ENCODE data around the gene PLCL2. TPM values are rescaled to one million over a fixed set of nuclear protein-coding genes. Genes with fewer than 3 reads are reported as not detected.

The PLCL2 gene
- polyA plus RNA-seq, 1 experiment, result 0.94 TPM

GRCh38 chr3:16842272-16843270 lies 42.2 kb upstream of the PLCL2 start:
- TF ChIP-seq CTCF (IDR thresholded peaks at IDR 0.05; ENCODE audit: low read depth, low read length), result no peak
- CTCF ChIA-PET, result no interaction called here
- POLR2A ChIA-PET, result no interaction called here
- no peak overlapping the region for H3K27ac ChIP-seq (ENCODE audit: low read depth, low read length)
- no peak for DNase-seq (ENCODE audit: low read depth, low spot score)
- no peaks in the 10 kb centered on the region for H3K27me3 ChIP-seq (ENCODE audit: control insufficient read depth, insufficient read depth, low read length)
- H3K9me3 ChIP-seq (ENCODE audit: control insufficient read depth, insufficient read depth, low read length), result no peaks in the 10 kb centered on the region
- H3K4me3 ChIP-seq (ENCODE audit: low read depth, low read length), result no peak overlapping the region

DNA sequence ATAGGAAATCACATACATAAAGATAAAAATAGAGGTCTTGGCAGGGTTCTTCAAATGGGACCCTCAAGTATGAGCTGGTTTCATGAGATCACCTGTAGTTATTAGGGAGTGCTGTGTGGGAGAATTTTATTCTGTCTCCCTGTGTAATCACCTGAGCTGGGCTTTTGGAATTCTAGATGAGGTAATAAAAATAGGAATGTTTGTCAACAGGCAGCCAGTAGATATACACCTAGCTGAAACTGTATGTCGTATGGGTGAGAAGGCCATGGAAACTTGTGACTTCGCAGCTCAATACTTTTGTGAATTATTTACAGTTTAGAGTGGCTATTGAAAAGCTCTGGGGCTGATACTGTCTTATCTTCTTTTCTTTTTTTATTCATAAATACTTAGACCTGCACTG lies 40.5 kb upstream of the PLCL2 start:
- CTCF ChIA-PET, result no interaction called here
- POLR2A ChIA-PET, result no interaction called here
- Histone ChIP-seq H3K27me3 (ENCODE audit: control insufficient read depth, insufficient read depth, low read length) (no peaks in the 10 kb centered on the region), H3K27ac (ENCODE audit: low read depth, low read length) (no peak overlapping the region), H3K9me3 (ENCODE audit: control insufficient read depth, insufficient read depth, low read length) (no peaks in the 10 kb centered on the region), H3K4me3 (ENCODE audit: low read depth, low read length) (no peak overlapping the region)
- no peak for DNase-seq (ENCODE audit: low read depth, low spot score)
- TF ChIP-seq CTCF (IDR thresholded peaks at IDR 0.05; ENCODE audit: low read depth, low read length), result no peak

GRCh38 chr3:16844791-16845190 lies 40.0 kb upstream of the PLCL2 start:
- Histone ChIP-seq H3K4me3 (ENCODE audit: low read depth, low read length) (no peak overlapping the region), H3K27ac (ENCODE audit: low read depth, low read length) (no peak overlapping the region), H3K27me3 (ENCODE audit: control insufficient read depth, insufficient read depth, low read length) (no peaks in the 10 kb centered on the region), H3K9me3 (ENCODE audit: control insufficient read depth, insufficient read depth, low read length) (no peaks in the 10 kb centered on the region)
- ChIA-PET POLR2A (no interaction called here), CTCF (no interaction called here)
- no peak for DNase-seq (ENCODE audit: low read depth, low spot score)
- TF ChIP-seq CTCF (IDR thresholded peaks at IDR 0.05; ENCODE audit: low read depth, low read length), result no peak

DNA sequence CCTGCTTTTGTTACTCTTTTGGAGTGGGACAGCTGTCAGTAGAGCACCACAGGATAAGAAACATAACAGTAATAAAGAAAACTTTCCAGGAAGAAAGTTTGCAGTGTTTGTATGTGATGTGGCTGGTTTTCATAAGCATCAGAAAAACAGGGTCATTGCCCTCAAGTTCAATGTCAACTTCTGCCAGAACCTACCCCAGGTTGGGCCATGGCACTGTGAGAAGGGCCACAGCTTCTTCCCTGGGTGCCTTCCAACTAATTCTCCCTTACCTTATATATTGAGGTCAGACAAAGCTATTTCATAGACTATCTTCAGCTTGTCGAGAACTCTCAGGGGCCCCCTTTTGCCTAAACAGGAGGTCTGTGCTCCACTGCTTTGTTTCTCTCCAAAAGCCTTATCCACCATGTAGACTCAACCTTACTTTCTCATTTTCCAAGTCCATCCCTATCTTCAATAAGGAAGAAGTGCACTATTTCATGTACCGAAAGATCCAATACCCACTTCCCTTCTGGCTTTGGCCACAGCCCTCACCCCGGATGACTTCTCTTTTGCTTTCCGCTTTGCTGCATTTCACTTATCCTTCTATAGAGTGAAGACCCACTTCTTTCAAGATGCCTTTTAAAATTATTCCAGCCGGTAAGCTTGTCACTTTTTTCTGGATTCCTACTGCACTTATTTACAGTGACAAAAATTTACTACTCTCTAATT lies 38.2 kb upstream of the PLCL2 start:
- no peak for DNase-seq (ENCODE audit: low read depth, low spot score)
- no peaks in the 10 kb centered on the region for H3K27me3 ChIP-seq (ENCODE audit: control insufficient read depth, insufficient read depth, low read length)
- no peak overlapping the region for H3K27ac ChIP-seq (ENCODE audit: low read depth, low read length)
- no peaks in the 10 kb centered on the region for H3K9me3 ChIP-seq (ENCODE audit: control insufficient read depth, insufficient read depth, low read length)
- H3K4me3 ChIP-seq (ENCODE audit: low read depth, low read length), result no peak overlapping the region
- POLR2A ChIA-PET, result no interaction called here
- CTCF ChIA-PET, result no interaction called here
- no peak for TF ChIP-seq CTCF (IDR thresholded peaks at IDR 0.05; ENCODE audit: low read depth, low read length)

- ChIA-PET POLR2A (no interaction called here), CTCF (no interaction called here)
- no peaks in the 10 kb centered on the region for H3K27me3 ChIP-seq (ENCODE audit: control insufficient read depth, insufficient read depth, low read length)
- H3K4me3 ChIP-seq (ENCODE audit: low read depth, low read length), result no peak overlapping the region
- H3K27ac ChIP-seq (ENCODE audit: low read depth, low read length), result no peak overlapping the region
- H3K9me3 ChIP-seq (ENCODE audit: control insufficient read depth, insufficient read depth, low read length), result no peaks in the 10 kb centered on the region
- no peak for DNase-seq (ENCODE audit: low read depth, low spot score)
- TF ChIP-seq CTCF (IDR thresholded peaks at IDR 0.05; ENCODE audit: low read depth, low read length), result no peak
Measured at GRCh38 chr3:16848007-16848406, 36.7 kb upstream of the PLCL2 start.

All from AG04450 (cell line).